GM12878 (cell line): ENCODE results near the gene PRG2. TPM values are rescaled to one million over a fixed set of nuclear protein-coding genes. Genes with fewer than 3 reads are reported as not detected.

Experiments used
- CUX1 ChIP-seq: IDR thresholded peaks from 2 replicates; pipeline ENCODE4 v1.6.1; 2012; ENCODE audit warnings: improper control_type of control experiment, low read depth, low read length; ENCODE audit not compliant: insufficient replicate concordance
- EED ChIP-seq: sonication (generic); IDR thresholded peaks from 2 replicates; pipeline ENCODE4 v1.6.1; 2016; ENCODE audit warnings: antibody characterized with exemption, low read depth
- HDGF ChIP-seq: fragments of 450-650 bp; IDR thresholded peaks from 2 replicates; pipeline ENCODE4 v1.6.1; 2016; ENCODE audit warnings: antibody characterized with exemption
- NKRF ChIP-seq: fragments of 450-650 bp; conservative IDR thresholded peaks from 2 replicates; pipeline ENCODE4 v1.6.1; 2017; ENCODE audit warnings: mild to moderate bottlenecking, moderate library complexity
- NR2C2 ChIP-seq: IDR thresholded peaks from 2 replicates; pipeline ENCODE4 v1.6.1; 2011; ENCODE audit warnings: borderline replicate concordance, low read depth; ENCODE audit not compliant: control insufficient read depth, insufficient read length
- PBX3 ChIP-seq: IDR thresholded peaks from 2 replicates; pipeline ENCODE4 v1.6.1; 2011; ENCODE audit warnings: mild to moderate bottlenecking, low read depth, low read length, moderate library complexity; ENCODE audit not compliant: insufficient replicate concordance
- REST ChIP-seq: IDR thresholded peaks from 2 replicates; pipeline ENCODE4 v1.6.1; 2012; ENCODE audit warnings: mild to moderate bottlenecking, low read depth, low read length
- SIX5 ChIP-seq: IDR thresholded peaks from 2 replicates; pipeline ENCODE4 v1.6.1; 2011; ENCODE audit warnings: mild to moderate bottlenecking, low read depth, low read length, moderate library complexity; ENCODE audit not compliant: severe bottlenecking
- SKIL ChIP-seq: fragments of 450-650 bp; IDR thresholded peaks from 2 replicates; pipeline ENCODE4 v1.6.1; 2017; ENCODE audit warnings: mild to moderate bottlenecking, low read depth, inconsistent platforms; ENCODE audit not compliant: poor library complexity, severe bottlenecking
- SMAD5 ChIP-seq: IDR thresholded peaks from 2 replicates; pipeline ENCODE4 v1.6.1; 2016; ENCODE audit warnings: antibody characterized with exemption, low read depth
- SMARCA5 ChIP-seq: fragments of 450-650 bp; IDR thresholded peaks from 2 replicates; pipeline ENCODE4 v1.6.1; 2017; ENCODE audit warnings: mild to moderate bottlenecking
- SREBF2 ChIP-seq: IDR thresholded peaks from 2 replicates; pipeline ENCODE4 v1.6.1; 2012; ENCODE audit warnings: mild to moderate bottlenecking, low read length
- TARDBP ChIP-seq: IDR thresholded peaks from 2 replicates; pipeline ENCODE4 v1.6.1; 2016; ENCODE audit warnings: borderline replicate concordance
- ZNF384 ChIP-seq: IDR thresholded peaks from 2 replicates; pipeline ENCODE4 v1.6.1; 2012; ENCODE audit warnings: low read depth, mild to moderate bottlenecking, low read length, improper control_type of control experiment, borderline replicate concordance
- polyA plus RNA-seq, 11 experiments: library from polyadenylated mRNA; depleted of rRNA in 4 of 11; unstranded in 6 of 11; stranded (reverse) in 5 of 11; fragments of >200 nt; fragmentation: Nextera tagmentation in 4 of 11; fragmentation: Illumina TruSeq in 1 of 11; extraction: Ambion mirVana in 4 of 11; extraction: Trizol in 1 of 11; gene quantifications; 1 replicate in 1 of 11; 2 replicates in 10 of 11; pipeline versions ENCODE4 v1.2.1 to v1.2.3, GENCODE V29; 2011 to 2016; ENCODE audit warnings: inconsistent platforms in 2 of 11, missing spikeins in 2 of 11, low read depth in 1 of 11
- total RNA-seq, 4 experiments: library from RNA; depleted of rRNA in 3 of 4; stranded (reverse); fragments of >200 nt in 3 of 4; fragmentation: Illumina TruSeq in 1 of 4; extraction: Trizol in 1 of 4; gene quantifications; 2 replicates each; pipeline versions ENCODE4 v1.2.1 to v1.2.3, GENCODE V29; 2013 to 2021

PRG2 gene
- total and polyA plus RNA-seq, 10 of the 15 experiments (the other 5 are each of a cell fraction or from before 2014, with no cell fraction given), result 0.10 to 1.7 (median 0.56) TPM; not detected in 2

- TF ChIP-seq REST (peak; percentile 32; the same call in 1 of the 2 replicates), SREBF2 (no peak), SKIL (peak; percentile 90), ZNF384 (no peak), NKRF (peak; percentile 57; the same call in 1 of the 2 replicates), SIX5 (no peak), CUX1 (peak; percentile 60), SMARCA5 (no peak; the same call in 1 of the 2 replicates), HDGF (peak; percentile 20; the same call in 1 of the 2 replicates), PBX3 (peak; percentile 60), SMAD5 (peak; percentile 48; the same call in 1 of the 2 replicates), TARDBP (no peak; the same call in 1 of the 2 replicates), EED (peak; percentile 98), NR2C2 (no peak)
Measured at GRCh38 chr11:57424792-57425564, 34.5 kb upstream of the PRG2 start (continued).
